ENCODE results near the gene HBD.

HBD gene

DNA sequence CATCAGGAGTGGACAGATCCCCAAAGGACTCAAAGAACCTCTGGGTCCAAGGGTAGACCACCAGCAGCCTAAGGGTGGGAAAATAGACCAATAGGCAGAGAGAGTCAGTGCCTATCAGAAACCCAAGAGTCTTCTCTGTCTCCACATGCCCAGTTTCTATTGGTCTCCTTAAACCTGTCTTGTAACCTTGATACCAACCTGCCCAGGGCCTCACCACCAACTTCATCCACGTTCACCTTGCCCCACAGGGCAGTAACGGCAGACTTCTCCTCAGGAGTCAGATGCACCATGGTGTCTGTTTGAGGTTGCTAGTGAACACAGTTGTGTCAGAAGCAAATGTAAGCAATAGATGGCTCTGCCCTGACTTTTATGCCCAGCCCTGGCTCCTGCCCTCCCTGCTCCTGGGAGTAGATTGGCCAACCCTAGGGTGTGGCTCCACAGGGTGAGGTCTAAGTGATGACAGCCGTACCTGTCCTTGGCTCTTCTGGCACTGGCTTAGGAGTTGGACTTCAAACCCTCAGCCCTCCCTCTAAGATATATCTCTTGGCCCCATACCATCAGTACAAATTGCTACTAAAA, 7.5 kb downstream of the HBD start, which contains the start of gene HBB:
Gene HBB (minus strand): TSS at position 340 of the 579 bp plus-strand sequence. CDS start 50 bp downstream, at position 290.
- TF ChIP-seq RARB (CRISPR knock-in tag; IDR thresholded peaks at IDR 0.05) (no peak), ZNF70 (CRISPR knock-in tag; IDR thresholded peaks at IDR 0.05) (no peak), ZC3H10 (CRISPR knock-in tag; IDR thresholded peaks at IDR 0.05) (no peak), ZNF8 (CRISPR knock-in tag; IDR thresholded peaks at IDR 0.05) (no peak), TCF4 (CRISPR knock-in tag; IDR thresholded peaks at IDR 0.05; ENCODE audit: borderline replicate concordance) (no peak), ZFP30 (CRISPR knock-in tag; IDR thresholded peaks at IDR 0.05) (no peak), ESRRG (CRISPR knock-in tag; IDR thresholded peaks at IDR 0.05) (no peak), TOX (CRISPR knock-in tag; IDR thresholded peaks at IDR 0.05; ENCODE audit: borderline replicate concordance) (no peak), OSR1 (CRISPR knock-in tag; IDR thresholded peaks at IDR 0.05) (no peak), PPARA (CRISPR knock-in tag; IDR thresholded peaks at IDR 0.05; ENCODE audit: borderline replicate concordance) (no peak), CSDC2 (CRISPR knock-in tag; IDR thresholded peaks at IDR 0.05) (no peak)
- TF ChIP-seq, protein P1, sequence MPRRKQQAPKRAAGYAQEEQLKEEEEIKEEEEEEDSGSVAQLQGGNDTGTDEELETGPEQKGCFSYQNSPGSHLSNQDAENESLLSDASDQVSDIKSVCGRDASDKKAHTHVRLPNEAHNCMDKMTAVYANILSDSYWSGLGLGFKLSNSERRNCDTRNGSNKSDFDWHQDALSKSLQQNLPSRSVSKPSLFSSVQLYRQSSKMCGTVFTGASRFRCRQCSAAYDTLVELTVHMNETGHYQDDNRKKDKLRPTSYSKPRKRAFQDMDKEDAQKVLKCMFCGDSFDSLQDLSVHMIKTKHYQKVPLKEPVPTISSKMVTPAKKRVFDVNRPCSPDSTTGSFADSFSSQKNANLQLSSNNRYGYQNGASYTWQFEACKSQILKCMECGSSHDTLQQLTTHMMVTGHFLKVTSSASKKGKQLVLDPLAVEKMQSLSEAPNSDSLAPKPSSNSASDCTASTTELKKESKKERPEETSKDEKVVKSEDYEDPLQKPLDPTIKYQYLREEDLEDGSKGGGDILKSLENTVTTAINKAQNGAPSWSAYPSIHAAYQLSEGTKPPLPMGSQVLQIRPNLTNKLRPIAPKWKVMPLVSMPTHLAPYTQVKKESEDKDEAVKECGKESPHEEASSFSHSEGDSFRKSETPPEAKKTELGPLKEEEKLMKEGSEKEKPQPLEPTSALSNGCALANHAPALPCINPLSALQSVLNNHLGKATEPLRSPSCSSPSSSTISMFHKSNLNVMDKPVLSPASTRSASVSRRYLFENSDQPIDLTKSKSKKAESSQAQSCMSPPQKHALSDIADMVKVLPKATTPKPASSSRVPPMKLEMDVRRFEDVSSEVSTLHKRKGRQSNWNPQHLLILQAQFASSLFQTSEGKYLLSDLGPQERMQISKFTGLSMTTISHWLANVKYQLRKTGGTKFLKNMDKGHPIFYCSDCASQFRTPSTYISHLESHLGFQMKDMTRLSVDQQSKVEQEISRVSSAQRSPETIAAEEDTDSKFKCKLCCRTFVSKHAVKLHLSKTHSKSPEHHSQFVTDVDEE (CRISPR knock-in tag; IDR thresholded peaks at IDR 0.05) = no peak
- no peak for ATAC-seq

DNA sequence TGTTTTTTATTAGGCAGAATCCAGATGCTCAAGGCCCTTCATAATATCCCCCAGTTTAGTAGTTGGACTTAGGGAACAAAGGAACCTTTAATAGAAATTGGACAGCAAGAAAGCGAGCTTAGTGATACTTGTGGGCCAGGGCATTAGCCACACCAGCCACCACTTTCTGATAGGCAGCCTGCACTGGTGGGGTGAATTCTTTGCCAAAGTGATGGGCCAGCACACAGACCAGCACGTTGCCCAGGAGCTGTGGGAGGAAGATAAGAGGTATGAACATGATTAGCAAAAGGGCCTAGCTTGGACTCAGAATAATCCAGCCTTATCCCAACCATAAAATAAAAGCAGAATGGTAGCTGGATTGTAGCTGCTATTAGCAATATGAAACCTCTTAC, 8.8 kb downstream of the HBD start:
- ATAC-seq = no peak

More for the DNA sequence above, 8.8 kb downstream of the HBD start:
- TF ChIP-seq SNAI2 (CRISPR knock-in tag; IDR thresholded peaks at IDR 0.05) (no peak), ISL1 (CRISPR knock-in tag; IDR thresholded peaks at IDR 0.05) (no peak), TOX (CRISPR knock-in tag; IDR thresholded peaks at IDR 0.05; ENCODE audit: borderline replicate concordance) (no peak), GLIS3 (CRISPR knock-in tag; IDR thresholded peaks at IDR 0.05) (no peak), ZNF70 (CRISPR knock-in tag; IDR thresholded peaks at IDR 0.05) (no peak), ZNF565 (CRISPR knock-in tag; conservative IDR thresholded peaks at IDR 0.05; ENCODE audit: low read depth) (no peak), TCF4 (CRISPR knock-in tag; IDR thresholded peaks at IDR 0.05; ENCODE audit: borderline replicate concordance) (no peak), RARB (CRISPR knock-in tag; IDR thresholded peaks at IDR 0.05) (no peak)
- TF ChIP-seq, protein P2, sequence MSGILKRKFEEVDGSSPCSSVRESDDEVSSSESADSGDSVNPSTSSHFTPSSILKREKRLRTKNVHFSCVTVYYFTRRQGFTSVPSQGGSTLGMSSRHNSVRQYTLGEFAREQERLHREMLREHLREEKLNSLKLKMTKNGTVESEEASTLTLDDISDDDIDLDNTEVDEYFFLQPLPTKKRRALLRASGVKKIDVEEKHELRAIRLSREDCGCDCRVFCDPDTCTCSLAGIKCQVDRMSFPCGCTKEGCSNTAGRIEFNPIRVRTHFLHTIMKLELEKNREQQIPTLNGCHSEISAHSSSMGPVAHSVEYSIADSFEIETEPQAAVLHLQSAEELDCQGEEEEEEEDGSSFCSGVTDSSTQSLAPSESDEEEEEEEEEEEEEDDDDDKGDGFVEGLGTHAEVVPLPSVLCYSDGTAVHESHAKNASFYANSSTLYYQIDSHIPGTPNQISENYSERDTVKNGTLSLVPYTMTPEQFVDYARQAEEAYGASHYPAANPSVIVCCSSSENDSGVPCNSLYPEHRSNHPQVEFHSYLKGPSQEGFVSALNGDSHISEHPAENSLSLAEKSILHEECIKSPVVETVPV (CRISPR knock-in tag; IDR thresholded peaks at IDR 0.05) = no peak
- TF ChIP-seq, protein P3, sequence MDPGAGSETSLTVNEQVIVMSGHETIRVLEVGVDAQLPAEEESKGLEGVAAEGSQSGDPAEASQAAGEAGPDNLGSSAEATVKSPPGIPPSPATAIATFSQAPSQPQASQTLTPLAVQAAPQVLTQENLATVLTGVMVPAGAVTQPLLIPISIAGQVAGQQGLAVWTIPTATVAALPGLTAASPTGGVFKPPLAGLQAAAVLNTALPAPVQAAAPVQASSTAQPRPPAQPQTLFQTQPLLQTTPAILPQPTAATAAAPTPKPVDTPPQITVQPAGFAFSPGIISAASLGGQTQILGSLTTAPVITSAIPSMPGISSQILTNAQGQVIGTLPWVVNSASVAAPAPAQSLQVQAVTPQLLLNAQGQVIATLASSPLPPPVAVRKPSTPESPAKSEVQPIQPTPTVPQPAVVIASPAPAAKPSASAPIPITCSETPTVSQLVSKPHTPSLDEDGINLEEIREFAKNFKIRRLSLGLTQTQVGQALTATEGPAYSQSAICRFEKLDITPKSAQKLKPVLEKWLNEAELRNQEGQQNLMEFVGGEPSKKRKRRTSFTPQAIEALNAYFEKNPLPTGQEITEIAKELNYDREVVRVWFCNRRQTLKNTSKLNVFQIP (CRISPR knock-in tag; IDR thresholded peaks at IDR 0.05; ENCODE audit: borderline replicate concordance, low read depth) = no peak
- TF ChIP-seq, protein P4, sequence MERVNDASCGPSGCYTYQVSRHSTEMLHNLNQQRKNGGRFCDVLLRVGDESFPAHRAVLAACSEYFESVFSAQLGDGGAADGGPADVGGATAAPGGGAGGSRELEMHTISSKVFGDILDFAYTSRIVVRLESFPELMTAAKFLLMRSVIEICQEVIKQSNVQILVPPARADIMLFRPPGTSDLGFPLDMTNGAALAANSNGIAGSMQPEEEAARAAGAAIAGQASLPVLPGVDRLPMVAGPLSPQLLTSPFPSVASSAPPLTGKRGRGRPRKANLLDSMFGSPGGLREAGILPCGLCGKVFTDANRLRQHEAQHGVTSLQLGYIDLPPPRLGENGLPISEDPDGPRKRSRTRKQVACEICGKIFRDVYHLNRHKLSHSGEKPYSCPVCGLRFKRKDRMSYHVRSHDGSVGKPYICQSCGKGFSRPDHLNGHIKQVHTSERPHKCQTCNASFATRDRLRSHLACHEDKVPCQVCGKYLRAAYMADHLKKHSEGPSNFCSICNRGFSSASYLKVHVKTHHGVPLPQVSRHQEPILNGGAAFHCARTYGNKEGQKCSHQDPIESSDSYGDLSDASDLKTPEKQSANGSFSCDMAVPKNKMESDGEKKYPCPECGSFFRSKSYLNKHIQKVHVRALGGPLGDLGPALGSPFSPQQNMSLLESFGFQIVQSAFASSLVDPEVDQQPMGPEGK (CRISPR knock-in tag; IDR thresholded peaks at IDR 0.05; ENCODE audit: borderline replicate concordance) = no peak
- TF ChIP-seq, protein P5, sequence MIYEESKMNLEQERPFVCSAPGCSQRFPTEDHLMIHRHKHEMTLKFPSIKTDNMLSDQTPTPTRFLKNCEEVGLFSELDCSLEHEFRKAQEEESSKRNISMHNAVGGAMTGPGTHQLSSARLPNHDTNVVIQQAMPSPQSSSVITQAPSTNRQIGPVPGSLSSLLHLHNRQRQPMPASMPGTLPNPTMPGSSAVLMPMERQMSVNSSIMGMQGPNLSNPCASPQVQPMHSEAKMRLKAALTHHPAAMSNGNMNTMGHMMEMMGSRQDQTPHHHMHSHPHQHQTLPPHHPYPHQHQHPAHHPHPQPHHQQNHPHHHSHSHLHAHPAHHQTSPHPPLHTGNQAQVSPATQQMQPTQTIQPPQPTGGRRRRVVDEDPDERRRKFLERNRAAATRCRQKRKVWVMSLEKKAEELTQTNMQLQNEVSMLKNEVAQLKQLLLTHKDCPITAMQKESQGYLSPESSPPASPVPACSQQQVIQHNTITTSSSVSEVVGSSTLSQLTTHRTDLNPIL (CRISPR knock-in tag; IDR thresholded peaks at IDR 0.05; ENCODE audit: low read depth) = no peak
- TF ChIP-seq, protein P1 (CRISPR knock-in tag; IDR thresholded peaks at IDR 0.05) = no peak

All from SK-N-SH treated with all-trans-retinoic acid at 6 μM for 48 hours (cell line).